Type B pancreatic cell (in vitro differentiated cells): ENCODE data around the gene IL11. TPM values are rescaled to one million over a fixed set of nuclear protein-coding genes. Genes with fewer than 3 reads are reported as not detected.

ENCODE experiments used
- DNase-seq: peaks from one replicate; pipeline ENCODE4 v3.0.0; 2021; ENCODE audit warnings: mixed read lengths; ENCODE audit not compliant: unreplicated experiment; ENCODE audit errors: extremely low spot score
- H3K27ac Mint-ChIP-seq: 2 replicates; pipeline ENCODE4 v1.8.0; 2021; ENCODE audit warnings: mild to moderate bottlenecking, mixed read lengths
- H3K27me3 Mint-ChIP-seq: 2 replicates; pipeline ENCODE4 v1.8.0; 2021; ENCODE audit warnings: mixed read lengths
- H3K36me3 Mint-ChIP-seq: 2 replicates; pipeline ENCODE4 v1.8.0; 2021; ENCODE audit warnings: mixed read lengths
- H3K4me1 Mint-ChIP-seq: one replicate; pipeline ENCODE4 v1.8.0; 2021; ENCODE audit warnings: mixed read lengths; ENCODE audit not compliant: unreplicated experiment
- H3K4me3 Mint-ChIP-seq: 2 replicates; pipeline ENCODE4 v1.8.0; 2021; ENCODE audit warnings: mild to moderate bottlenecking, mixed read lengths
- H3K9me3 Mint-ChIP-seq: 2 replicates; pipeline ENCODE4 v1.8.0; 2021; ENCODE audit warnings: mixed read lengths
- CTCF ChIP-seq: fragments of 200-600 bp; sonication (generic); conservative IDR thresholded peaks from 2 replicates; pipeline ENCODE4 v1.5.0; 2021; ENCODE audit warnings: antibody characterized with exemption, mild to moderate bottlenecking
- total RNA-seq: library from RNA; stranded (reverse); gene quantifications from 2 replicates; pipeline ENCODE4 v1.2.1, GENCODE V29; 2021; ENCODE audit warnings: low replicate concordance

IL11 gene
- total RNA-seq, 1 donor from 2014 or later = 0.46 TPM

GRCh38 chr19:55315956-55316525, 54.2 kb downstream of the IL11 start:
- H3K27ac Mint-ChIP-seq = no peak overlapping the region

DNA sequence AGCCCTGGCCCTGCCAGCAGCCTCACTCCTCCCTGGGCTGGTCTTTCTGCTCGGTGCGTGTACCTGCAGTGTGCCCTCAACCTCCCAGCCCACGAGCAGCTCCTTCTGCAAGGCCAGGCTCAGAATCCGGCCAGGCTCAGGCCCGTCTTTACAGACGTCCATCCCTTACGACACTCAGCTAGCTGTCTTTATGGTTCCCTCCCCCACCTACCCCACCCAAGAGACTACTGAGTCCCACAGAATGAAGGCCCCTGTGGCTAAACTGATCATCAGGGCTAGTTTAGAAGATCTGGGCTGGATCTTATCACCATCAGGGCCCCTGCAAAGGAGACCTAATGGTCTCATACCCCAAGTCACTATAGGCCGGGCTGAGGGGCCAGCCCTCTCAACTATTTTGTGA, 55.9 kb downstream of the IL11 start:
- H3K36me3 Mint-ChIP-seq = peaks cover 7% of the 10 kb centered on the region
- no peak for TF ChIP-seq CTCF
- no peaks in the 10 kb centered on the region for H3K27me3 Mint-ChIP-seq
- no peak overlapping the region for H3K4me3 Mint-ChIP-seq
- H3K4me1 Mint-ChIP-seq = peaks cover 7% of the 10 kb centered on the region
- H3K27ac Mint-ChIP-seq = no peak overlapping the region
- no peak for DNase-seq
- H3K9me3 Mint-ChIP-seq = no peaks in the 10 kb centered on the region

More at GRCh38 chr19:55315956-55316525, 54.2 kb downstream of the IL11 start:
- Mint-ChIP-seq H3K27me3 (peaks cover 6% of the 10 kb centered on the region), H3K4me3 (no peak overlapping the region), H3K4me1 (peaks cover 7% of the 10 kb centered on the region), H3K36me3 (peaks cover 3% of the 10 kb centered on the region), H3K9me3 (no peaks in the 10 kb centered on the region)
- TF ChIP-seq CTCF = no peak
- DNase-seq = no peak

Other genes starting within 250 kb of the IL11 start
- 27.6 and 83.1 TPM in 2 replicates for gene TNNT1, start 221.3 kb downstream of the IL11 start, total RNA-seq
- gene TNNI3, start 212.7 kb downstream of the IL11 start, total RNA-seq = 2.1 and 4.3 TPM in 2 replicates
- 5.9 and 12.2 TPM in 2 replicates for gene DNAAF3, start 203.8 kb downstream of the IL11 start, total RNA-seq
- 5.0 and 9.1 TPM in 2 replicates for gene SYT5, start 190.2 kb downstream of the IL11 start, total RNA-seq
- gene PTPRH, start 161.0 kb downstream of the IL11 start, total RNA-seq = 3.9 and 4.3 TPM in 2 replicates
- 14.4 and 19.0 TPM in 2 replicates for gene TMEM86B, start 141.7 kb downstream of the IL11 start, total RNA-seq
- 71.5 and 72.3 TPM in 2 replicates for gene PPP6R1, start 111.4 kb downstream of the IL11 start, total RNA-seq
- 37.8 and 50.7 TPM in 2 replicates for gene HSPBP1, start 90.4 kb downstream of the IL11 start, total RNA-seq
- 9.8 and 32.3 TPM in 2 replicates for gene BRSK1, start 86.5 kb downstream of the IL11 start, total RNA-seq
- 1.2 and 1.6 TPM in 2 replicates for gene TMEM150B, start 45.1 kb downstream of the IL11 start, total RNA-seq
- 26.9 and 32.9 TPM in 2 replicates for gene KMT5C, start 30.6 kb downstream of the IL11 start, total RNA-seq
- gene COX6B2, start 15.7 kb downstream of the IL11 start, total RNA-seq = 0.33 and 0.87 TPM in 2 replicates
- gene GARIN5B, start 7.2 kb downstream of the IL11 start, total RNA-seq = not detected in 2 replicates
- gene TMEM190, start 6.4 kb upstream of the IL11 start, total RNA-seq = 2.6 and 2.8 TPM in 2 replicates
- gene TMEM238, start 13.8 kb upstream of the IL11 start, total RNA-seq = 8.1 and 14.0 TPM in 2 replicates
- 1,799 and 2,072 TPM in 2 replicates for gene RPL28, start 15.5 kb upstream of the IL11 start, total RNA-seq
- 40.7 and 91.3 TPM in 2 replicates for gene UBE2S, start 37.3 kb upstream of the IL11 start, total RNA-seq
- 0.05 and 0.22 TPM in 2 replicates for gene SHISA7, start 72.8 kb upstream of the IL11 start, total RNA-seq
- 44.2 and 47.5 TPM in 2 replicates for gene ISOC2, start 91.2 kb upstream of the IL11 start, total RNA-seq
- not detected in 2 replicates for gene C19orf85, start 94.3 kb upstream of the IL11 start, total RNA-seq
- gene ZNF628, start 106.2 kb upstream of the IL11 start, total RNA-seq = 10.3 and 13.2 TPM in 2 replicates
- 46.5 and 64.3 TPM in 2 replicates for gene NAT14, start 114.7 kb upstream of the IL11 start, total RNA-seq
- gene SSC5D, start 118.0 kb upstream of the IL11 start, total RNA-seq = 0.83 and 1.5 TPM in 2 replicates
- 0.75 TPM in 1 of 2 replicates, not detected in the other for gene SBK2, start 166.7 kb upstream of the IL11 start, total RNA-seq
- 0.24 and 0.36 TPM in 2 replicates for gene SBK3, start 175.1 kb upstream of the IL11 start, total RNA-seq
- 21.1 and 23.9 TPM in 2 replicates for gene ZNF579, start 210.4 kb upstream of the IL11 start, total RNA-seq
- 18.4 and 22.4 TPM in 2 replicates for gene FIZ1, start 229.1 kb upstream of the IL11 start, total RNA-seq
- 13.6 and 23.9 TPM in 2 replicates for gene ZNF524, start 229.8 kb upstream of the IL11 start, total RNA-seq
- gene ZNF865, start 235.2 kb upstream of the IL11 start, total RNA-seq = 14.6 and 16.2 TPM in 2 replicates